Body of pancreas (tissue), 4 donors: ENCODE data around the gene PRKAG2.

ENCODE experiments used
- POLR2A ChIP-seq, 3 donors: fragments of 450-650 bp; IDR thresholded peaks; one replicate each; pipeline ENCODE4 v1.6.1; 2016; ENCODE audit warnings: antibody characterized with exemption in 3 of 3, mild to moderate bottlenecking in 2 of 3
- TF ChIP-seq, protein P1 (sequence below), 7 experiments: fragments of 450-650 bp in 4 of 7; fragments of 200-600 bp in 3 of 7; sonication (generic) in 3 of 7; IDR thresholded peaks; one replicate each; pipeline ENCODE4 v1.5.1; 2016 to 2019; ENCODE audit warnings: antibody characterized with exemption in 7 of 7

GRCh38 chr7:151792086-151792485 is 84.8 kb downstream of the PRKAG2 start:
- TF ChIP-seq, protein P1, sequence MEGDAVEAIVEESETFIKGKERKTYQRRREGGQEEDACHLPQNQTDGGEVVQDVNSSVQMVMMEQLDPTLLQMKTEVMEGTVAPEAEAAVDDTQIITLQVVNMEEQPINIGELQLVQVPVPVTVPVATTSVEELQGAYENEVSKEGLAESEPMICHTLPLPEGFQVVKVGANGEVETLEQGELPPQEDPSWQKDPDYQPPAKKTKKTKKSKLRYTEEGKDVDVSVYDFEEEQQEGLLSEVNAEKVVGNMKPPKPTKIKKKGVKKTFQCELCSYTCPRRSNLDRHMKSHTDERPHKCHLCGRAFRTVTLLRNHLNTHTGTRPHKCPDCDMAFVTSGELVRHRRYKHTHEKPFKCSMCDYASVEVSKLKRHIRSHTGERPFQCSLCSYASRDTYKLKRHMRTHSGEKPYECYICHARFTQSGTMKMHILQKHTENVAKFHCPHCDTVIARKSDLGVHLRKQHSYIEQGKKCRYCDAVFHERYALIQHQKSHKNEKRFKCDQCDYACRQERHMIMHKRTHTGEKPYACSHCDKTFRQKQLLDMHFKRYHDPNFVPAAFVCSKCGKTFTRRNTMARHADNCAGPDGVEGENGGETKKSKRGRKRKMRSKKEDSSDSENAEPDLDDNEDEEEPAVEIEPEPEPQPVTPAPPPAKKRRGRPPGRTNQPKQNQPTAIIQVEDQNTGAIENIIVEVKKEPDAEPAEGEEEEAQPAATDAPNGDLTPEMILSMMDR (IDR thresholded peaks at IDR 0.05): no peak
- TF ChIP-seq POLR2A (IDR thresholded peaks at IDR 0.05): no peak
